Endothelial cell of umbilical vein (primary cell): Measurements from ENCODE around the gene OR2F1. TPM values are rescaled to one million over a fixed set of nuclear protein-coding genes. Genes with fewer than 3 reads are reported as not detected.

Experiments
- BruUV-seq: library from RNA; stranded (reverse); fragments of 400-500 nt; replicated peaks from 2 replicates; lab custom pipeline; 2021; lab: Mats Ljungman, UMichigan
- CTCF ChIA-PET: fragments of 300-600, 350-600 bp; sonication (Branson Sonifier 250); formaldehyde crosslinking; loops from one replicate; lab custom pipeline; 2021; ENCODE audit warnings: antibody characterized with exemption, inconsistent platforms; lab: Charles Lee
- POLR2A ChIA-PET: fragments of 300-600, 350-600 bp; sonication (Branson Sonifier 250); formaldehyde crosslinking; loops from one replicate; lab custom pipeline; 2021; ENCODE audit warnings: antibody characterized with exemption, inconsistent platforms; lab: Charles Lee
- DNase-seq: peaks from one replicate; pipeline ENCODE4 v3.0.0-alpha.2; 2011; ENCODE audit warnings: low read depth, low spot score
- FAIRE-seq: peaks from 2 replicates; lab custom pipeline; 2011; peaks lifted over from hg19 to GRCh38; lab: Jason Lieb, UNC
- H2AFZ ChIP-seq: 2 replicates; pipeline ENCODE4 v1.6.0; 2012; ENCODE audit warnings: low read depth, low read length, control low read depth, inconsistent platforms
- H3K27ac ChIP-seq: 2 replicates; pipeline ENCODE4 v1.5.1; 2011; ENCODE audit warnings: low read depth, mild to moderate bottlenecking, control low read depth, low read length, moderate library complexity; ENCODE audit not compliant: insufficient read depth
- H3K27me3 ChIP-seq, 2 experiments: 2 replicates each; pipeline versions ENCODE4 v1.6.0 to v1.6.1; 2011; ENCODE audit warnings: low read length in 2 of 2, mixed read lengths in 1 of 2; ENCODE audit not compliant: control insufficient read depth in 2 of 2, insufficient read depth in 2 of 2
- H3K36me3 ChIP-seq, 2 experiments: 2 replicates in 1 of 2; 3 replicates in 1 of 2; pipeline ENCODE4 v1.5.1; 2011; ENCODE audit warnings: low read length in 2 of 2, mild to moderate bottlenecking in 1 of 2, moderate library complexity in 1 of 2; ENCODE audit not compliant: control insufficient read depth in 2 of 2, insufficient read depth in 2 of 2; ENCODE audit errors: extremely low read depth in 1 of 2
- H3K4me1 ChIP-seq: 3 replicates; pipeline ENCODE4 v1.5.1; 2011; ENCODE audit warnings: mild to moderate bottlenecking, low read length; ENCODE audit not compliant: control insufficient read depth, insufficient read depth; ENCODE audit errors: extremely low read depth
- H3K4me2 ChIP-seq: 2 replicates; pipeline ENCODE4 v1.6.1; 2011; ENCODE audit warnings: low read length, control low read depth, mixed read lengths; ENCODE audit not compliant: insufficient read depth
- H3K4me3 ChIP-seq, 3 experiments: fragments of 200-600 bp in 1 of 3; sonication (generic), shearing (Covaris generic) in 1 of 3; replicated peaks in 1 of 3; 2 replicates each; pipeline ENCODE4 v1.5.1; 2011 to 2016; ENCODE audit warnings: control low read depth in 3 of 3, low read length in 3 of 3, mild to moderate bottlenecking in 2 of 3, inconsistent platforms in 1 of 3, low read depth in 1 of 3, moderate library complexity in 1 of 3; ENCODE audit not compliant: insufficient read depth in 1 of 3
- H3K79me2 ChIP-seq: 2 replicates; pipeline ENCODE4 v1.6.0; 2012; ENCODE audit warnings: low read length, inconsistent platforms; ENCODE audit not compliant: control insufficient read depth, insufficient read depth
- H3K9ac ChIP-seq: replicated peaks from 2 replicates; pipeline ENCODE3; 2011; ENCODE audit warnings: low read length, control low read depth; ENCODE audit not compliant: insufficient read depth; ENCODE audit errors: extremely low read depth
- H3K9me1 ChIP-seq: replicated peaks from 3 replicates; pipeline ENCODE4 v1.6.0; 2011; ENCODE audit warnings: mild to moderate bottlenecking, low read length; ENCODE audit not compliant: control insufficient read depth, insufficient read depth; ENCODE audit errors: extremely low read depth
- H3K9me3 ChIP-seq: replicated peaks from 2 replicates; pipeline ENCODE4 v1.5.1; 2012; ENCODE audit warnings: low read length, inconsistent platforms; ENCODE audit not compliant: control insufficient read depth, insufficient read depth
- H4K20me1 ChIP-seq: replicated peaks from 2 replicates; pipeline ENCODE3; 2011; ENCODE audit warnings: mild to moderate bottlenecking, low read length; ENCODE audit not compliant: control insufficient read depth, insufficient read depth; ENCODE audit errors: extremely low read depth
- EZH2 ChIP-seq: IDR thresholded peaks from 2 replicates; pipeline ENCODE4 v1.6.1; 2012; ENCODE audit warnings: borderline replicate concordance, low read depth, mild to moderate bottlenecking, moderate library complexity, low read length, inconsistent platforms; ENCODE audit not compliant: severe bottlenecking
- FOS ChIP-seq: IDR thresholded peaks from 2 replicates; pipeline ENCODE4 v1.6.1; 2011; ENCODE audit warnings: mild to moderate bottlenecking, low read length, moderate library complexity, borderline replicate concordance; ENCODE audit not compliant: insufficient read depth
- GATA2 ChIP-seq: IDR thresholded peaks from 2 replicates; pipeline ENCODE4 v1.7.0; 2011; ENCODE audit warnings: low read depth, mild to moderate bottlenecking, moderate library complexity, mixed read lengths, low read length; ENCODE audit not compliant: insufficient read length, insufficient read depth
- JUN ChIP-seq: IDR thresholded peaks from 2 replicates; pipeline ENCODE4 v1.6.1; 2011; ENCODE audit warnings: borderline replicate concordance, low read depth; ENCODE audit not compliant: insufficient read length, insufficient read depth
- MYC ChIP-seq: IDR thresholded peaks from one replicate; pipeline ENCODE4 v1.6.1; 2011; ENCODE audit warnings: mild to moderate bottlenecking, low read depth, low read length
- POLR2A ChIP-seq: IDR thresholded peaks from 2 replicates; pipeline ENCODE4 v1.6.1; 2012; ENCODE audit warnings: low read depth, mild to moderate bottlenecking, control low read depth, low read length
- POLR2AphosphoS5 ChIP-seq: IDR thresholded peaks from 2 replicates; pipeline ENCODE4 v1.6.1; 2012; ENCODE audit warnings: low read depth, mild to moderate bottlenecking, control low read depth, low read length, moderate library complexity; ENCODE audit not compliant: insufficient read depth
- dilution Hi-C: fragments of 300-500 bp; cut with MboI; formaldehyde crosslinking; loops from one replicate; pipeline ENCODE4 v1.15.0; 2019; ENCODE audit warnings: low sequenced_read_pairs; ENCODE audit not compliant: extremely low pct_ligation_motif_present
- intact Hi-C: fragments of 100-400 bp; cut with micrococcal nuclease; formaldehyde crosslinking; loops from one replicate; pipeline ENCODE4 v1.10.0; 2022
- polyA plus RNA-seq, 4 experiments: library from polyadenylated mRNA; depleted of rRNA in 3 of 4; stranded (reverse) in 3 of 4; unstranded in 1 of 4; fragments of >200 nt; gene quantifications; 2 replicates each; pipeline versions ENCODE4 v1.2.1 to v1.2.3, GENCODE V29; 2011 to 2012; ENCODE audit warnings: missing spikeins in 1 of 4
- total RNA-seq: library from RNA; stranded (reverse); gene quantifications from 2 replicates; pipeline ENCODE4 v1.2.3, GENCODE V29; 2021
- TF ChIP-seq, protein P1 (sequence below): IDR thresholded peaks from 2 replicates; pipeline ENCODE4 v1.6.1; 2011; ENCODE audit not compliant: insufficient read depth, insufficient read length
- TF ChIP-seq, protein P2 (sequence below), 2 donors: IDR thresholded peaks; 1 replicate in 1 of 2; 2 replicates in 1 of 2; pipeline ENCODE4 v1.5.1; 2011; ENCODE audit warnings: low read length in 2 of 2, mild to moderate bottlenecking in 2 of 2, moderate library complexity in 2 of 2, control low read depth in 1 of 2, inconsistent platforms in 1 of 2, low read depth in 1 of 2; ENCODE audit not compliant: insufficient read depth in 1 of 2; ENCODE audit errors: extremely low read depth in 1 of 2

OR2F1 gene
- total and polyA plus RNA-seq, 2 donors (not counting 3 experiments of a cell fraction or from before 2014, with no cell fraction given): not detected

DNA sequence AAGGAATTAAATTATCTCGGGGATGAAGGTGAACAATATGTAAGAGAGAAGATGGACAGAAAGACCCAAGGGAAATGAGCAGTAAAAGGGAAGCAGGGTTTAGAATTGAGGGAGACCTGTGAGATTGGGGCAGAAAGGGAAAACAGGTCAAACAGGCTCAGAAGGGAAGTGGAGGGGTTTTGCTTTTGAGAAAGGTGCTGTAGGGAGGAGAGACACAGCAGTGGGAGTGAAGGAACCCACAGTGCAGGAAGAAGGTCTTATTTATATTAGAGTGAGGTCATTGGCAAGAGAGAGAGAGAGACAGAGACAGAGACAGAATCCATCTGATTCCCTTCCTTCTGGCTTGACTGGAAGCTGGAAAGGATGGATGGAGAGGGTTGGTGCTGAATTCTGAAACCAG lies 49.1 kb upstream of the OR2F1 start:
- POLR2A ChIA-PET: no interaction called here

DNA sequence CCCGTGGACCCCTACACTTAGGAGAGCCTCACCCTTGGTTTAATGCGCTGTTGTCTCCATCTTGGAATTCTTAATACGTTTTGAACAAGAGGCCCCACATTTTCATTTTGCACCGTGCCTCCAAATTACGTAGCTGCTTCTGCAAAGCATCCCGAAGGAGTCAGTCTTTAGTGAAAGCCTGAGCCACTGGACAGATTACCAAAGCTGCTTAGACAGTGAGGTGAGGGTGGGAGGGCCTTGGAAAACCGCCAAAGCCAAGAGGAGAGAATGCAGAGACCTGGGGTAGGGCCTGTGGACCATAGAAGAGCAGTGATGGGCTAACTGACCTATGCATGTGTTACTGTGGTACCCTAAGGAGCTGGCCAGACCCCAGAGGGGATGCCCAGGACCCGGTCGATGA lies 48.5 kb upstream of the OR2F1 start:
- TF ChIP-seq MYC (no peak), JUN (no peak), POLR2A (no peak), EZH2 (no peak), FOS (no peak), GATA2 (no peak), POLR2AphosphoS5 (no peak)
- TF ChIP-seq, protein P1, sequence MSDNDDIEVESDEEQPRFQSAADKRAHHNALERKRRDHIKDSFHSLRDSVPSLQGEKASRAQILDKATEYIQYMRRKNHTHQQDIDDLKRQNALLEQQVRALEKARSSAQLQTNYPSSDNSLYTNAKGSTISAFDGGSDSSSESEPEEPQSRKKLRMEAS: no peak
- TF ChIP-seq, protein P2, sequence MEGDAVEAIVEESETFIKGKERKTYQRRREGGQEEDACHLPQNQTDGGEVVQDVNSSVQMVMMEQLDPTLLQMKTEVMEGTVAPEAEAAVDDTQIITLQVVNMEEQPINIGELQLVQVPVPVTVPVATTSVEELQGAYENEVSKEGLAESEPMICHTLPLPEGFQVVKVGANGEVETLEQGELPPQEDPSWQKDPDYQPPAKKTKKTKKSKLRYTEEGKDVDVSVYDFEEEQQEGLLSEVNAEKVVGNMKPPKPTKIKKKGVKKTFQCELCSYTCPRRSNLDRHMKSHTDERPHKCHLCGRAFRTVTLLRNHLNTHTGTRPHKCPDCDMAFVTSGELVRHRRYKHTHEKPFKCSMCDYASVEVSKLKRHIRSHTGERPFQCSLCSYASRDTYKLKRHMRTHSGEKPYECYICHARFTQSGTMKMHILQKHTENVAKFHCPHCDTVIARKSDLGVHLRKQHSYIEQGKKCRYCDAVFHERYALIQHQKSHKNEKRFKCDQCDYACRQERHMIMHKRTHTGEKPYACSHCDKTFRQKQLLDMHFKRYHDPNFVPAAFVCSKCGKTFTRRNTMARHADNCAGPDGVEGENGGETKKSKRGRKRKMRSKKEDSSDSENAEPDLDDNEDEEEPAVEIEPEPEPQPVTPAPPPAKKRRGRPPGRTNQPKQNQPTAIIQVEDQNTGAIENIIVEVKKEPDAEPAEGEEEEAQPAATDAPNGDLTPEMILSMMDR (IDR thresholded peaks at IDR 0.05; ENCODE audit: extremely low read depth in 1 of 2, insufficient read depth in 1 of 2, low read depth in 1 of 2, low read length in 2 of 2): no peak
- H3K36me3 ChIP-seq: no peaks in the 10 kb centered on the region
- H3K4me3 ChIP-seq: no peak overlapping the region
- H3K4me1 ChIP-seq: no peaks in the 10 kb centered on the region
- H3K27ac ChIP-seq: no peak overlapping the region
- CTCF ChIA-PET: interaction anchor here (1.0 to 1.6 kb wide), 2 partner anchors 13 to 77 kb away, joined by 3 to 5 read pairs; no protein-coding TSS in a partner anchor
- intact Hi-C loops: loop anchor here (10.0 kb wide), 1 partner anchor 489 kb away; no protein-coding TSS in a partner anchor
- no peak overlapping the region for H2AFZ ChIP-seq
- H4K20me1 ChIP-seq: no peaks in the 10 kb centered on the region
- H3K9me1 ChIP-seq: no peaks in the 10 kb centered on the region
- H3K4me2 ChIP-seq: no peak overlapping the region
- H3K9me3 ChIP-seq: no peaks in the 10 kb centered on the region
- no TSS peak for BruUV-seq
- peaks cover 3% of the 10 kb centered on the region for H3K79me2 ChIP-seq
- no peak overlapping the region for H3K9ac ChIP-seq
- DNase-seq: no peak
- FAIRE-seq: no peak
- peaks cover 0 to 17% of the 10 kb centered on the region in 2 experiments for H3K27me3 ChIP-seq
- dilution Hi-C loops: no loop called here
- POLR2A ChIA-PET: no interaction called here

More for the DNA sequence above, 49.1 kb upstream of the OR2F1 start:
- no peak for DNase-seq
- CTCF ChIA-PET: interaction anchor here (1.0 to 1.6 kb wide), 2 partner anchors 13 to 77 kb away, joined by 3 to 5 read pairs; no protein-coding TSS in a partner anchor
- FAIRE-seq: no peak
- Histone ChIP-seq H3K4me2 (no peak overlapping the region), H3K27me3 (peaks cover 0 to 11% of the 10 kb centered on the region in 2 experiments), H3K79me2 (peaks cover 10% of the 10 kb centered on the region), H3K4me1 (peaks cover 6% of the 10 kb centered on the region), H3K4me3 (no peak overlapping the region), H3K9me3 (no peaks in the 10 kb centered on the region), H3K9ac (no peak overlapping the region), H3K9me1 (no peaks in the 10 kb centered on the region), H2AFZ (no peak overlapping the region), H3K36me3 (no peaks in the 10 kb centered on the region), H4K20me1 (no peaks in the 10 kb centered on the region), H3K27ac (no peak overlapping the region)
- BruUV-seq: no TSS peak
- intact Hi-C loops (loop anchor here (10.0 kb wide), 1 partner anchor 489 kb away; no protein-coding TSS in a partner anchor), dilution Hi-C loops (no loop called here)
- TF ChIP-seq MYC (no peak), GATA2 (no peak), FOS (no peak), POLR2A (no peak), POLR2AphosphoS5 (no peak)
- TF ChIP-seq, protein P1: no peak
